GM18520 (cell line): ENCODE results near the gene PNPLA6.

Experiments
- ATAC-seq: cut with Tn5 transposase; IDR thresholded peaks from one replicate; pipeline ENCODE4 v1.9.1; 2021; ENCODE audit not compliant: unreplicated experiment

Gene PNPLA6

DNA sequence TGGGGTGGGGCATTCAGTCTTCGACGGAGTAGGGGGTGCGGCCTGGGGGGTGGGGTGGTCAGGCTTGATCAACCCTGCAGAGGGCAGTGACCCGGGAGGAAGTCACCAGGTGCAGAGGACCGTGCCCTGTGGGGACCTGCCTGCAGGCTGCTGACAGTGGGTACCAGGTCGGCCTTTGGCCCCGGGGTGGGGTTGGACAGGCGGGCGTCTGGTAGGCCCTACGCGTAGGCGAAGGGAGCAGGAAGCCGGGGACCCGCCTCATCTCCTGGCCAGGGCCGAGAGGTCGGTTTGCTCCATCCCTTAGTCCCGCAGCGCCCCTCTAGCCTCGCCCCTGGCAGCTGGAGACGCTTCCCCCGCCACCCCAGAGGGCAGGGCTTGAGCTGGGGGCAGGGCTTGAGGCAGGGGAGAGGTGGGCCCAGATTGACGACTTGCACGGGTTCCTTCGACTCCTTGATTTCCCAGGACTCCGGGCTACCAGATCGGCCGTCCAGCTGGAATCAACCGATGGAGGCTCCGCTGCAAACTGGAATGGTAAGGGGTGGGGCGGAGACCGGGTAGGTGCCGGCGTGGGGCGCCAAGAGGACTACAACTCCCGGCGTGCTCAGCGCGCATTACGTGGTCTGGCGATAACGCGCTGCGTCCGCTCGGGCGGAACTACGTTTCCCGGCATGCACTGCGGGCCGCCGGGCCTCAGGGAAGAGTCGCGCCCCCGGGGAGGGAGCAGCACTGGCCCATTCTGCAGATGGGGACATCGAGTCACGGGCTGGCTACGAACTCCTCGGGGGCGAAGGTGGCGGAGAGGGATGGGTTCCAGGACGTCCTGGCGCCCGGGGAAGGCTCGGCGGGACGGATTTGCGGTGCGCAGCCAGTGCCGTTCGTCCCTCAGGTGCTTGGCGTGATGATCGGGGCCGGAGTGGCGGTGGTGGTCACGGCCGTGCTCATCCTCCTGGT, at the start of gene PNPLA6:
Gene PNPLA6 (plus strand): TSS at position 671 of the 951 bp plus-strand sequence. CDS start 72 bp downstream, at position 743.
- ATAC-seq = peak; percentile 68

DNA sequence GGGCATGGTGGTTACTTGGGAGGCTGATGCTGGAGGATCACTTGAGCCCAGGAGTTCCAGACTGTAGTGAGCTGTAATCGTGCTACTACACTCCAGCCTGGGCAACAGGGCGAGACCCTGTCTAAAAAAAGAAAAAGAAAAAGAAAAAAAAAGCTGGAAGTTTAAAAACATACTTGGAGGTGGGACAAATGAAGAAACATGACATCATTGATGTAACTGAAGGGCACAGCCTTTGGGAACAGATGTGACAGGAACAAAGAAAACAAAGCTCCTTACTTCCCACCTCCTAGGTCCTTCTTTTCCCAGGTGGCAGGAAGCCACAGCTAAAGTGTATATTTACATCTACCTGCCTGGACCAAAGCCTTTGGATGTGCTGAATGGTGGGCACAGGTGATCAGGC, 48.6 kb upstream of the PNPLA6 start:
- ATAC-seq = no peak

DNA sequence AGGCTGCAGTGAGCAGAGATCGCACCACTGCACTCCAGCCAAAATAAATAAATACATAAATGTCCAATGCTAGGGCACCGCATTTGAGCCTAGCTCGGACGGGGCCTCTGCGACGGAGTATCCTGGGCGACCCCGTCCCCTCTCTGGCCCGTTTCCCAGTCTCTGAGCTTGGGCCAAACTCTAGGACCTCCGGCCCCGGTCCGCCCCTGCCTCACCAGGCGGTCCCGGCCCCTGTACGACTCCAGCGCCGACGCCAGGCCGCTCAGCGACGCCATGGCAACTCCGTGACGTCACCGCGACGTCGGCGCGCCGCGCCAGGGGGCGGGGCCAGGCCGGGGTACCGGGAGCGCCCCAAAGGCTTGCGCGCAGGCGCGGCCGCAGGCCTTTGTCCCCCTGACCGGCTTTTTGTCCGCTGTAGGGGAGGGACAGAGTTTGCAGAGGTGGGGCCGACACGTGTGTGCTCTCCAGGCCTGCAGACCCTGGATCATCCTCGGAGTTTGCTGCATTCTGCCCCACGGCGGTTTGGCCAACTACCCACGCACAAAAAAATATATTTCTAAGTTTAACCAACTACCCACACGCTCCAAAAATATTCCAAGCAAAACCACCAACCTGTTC, 46.7 kb upstream of the PNPLA6 start, which contains the start of gene PEX11G:
Gene PEX11G (minus strand): TSS at position 300 of the 618 bp plus-strand sequence. CDS start 25 bp downstream, at position 275.
- ATAC-seq = no peak

DNA sequence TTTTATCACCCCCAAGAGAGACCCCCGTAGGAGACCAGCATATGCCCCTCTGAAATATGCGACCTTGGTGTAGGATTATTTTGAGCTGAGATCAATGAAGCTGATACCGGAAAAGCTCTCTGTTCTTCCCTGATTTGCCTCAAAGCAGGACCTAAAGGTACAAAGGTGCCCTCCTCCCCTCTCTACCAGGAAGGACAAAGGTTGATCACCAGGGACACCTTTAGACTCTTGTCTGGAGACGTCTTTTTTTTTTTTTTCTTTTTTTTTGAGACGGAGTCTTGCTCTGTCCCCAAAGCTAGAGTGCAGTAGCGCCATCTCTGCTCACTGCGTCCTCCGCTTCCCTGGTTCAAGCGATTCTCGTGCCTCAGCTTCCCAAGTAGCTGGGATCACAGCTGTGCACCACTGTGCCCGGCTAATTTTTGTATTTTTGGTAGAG, 45.9 kb upstream of the PNPLA6 start:
- no peak for ATAC-seq

DNA sequence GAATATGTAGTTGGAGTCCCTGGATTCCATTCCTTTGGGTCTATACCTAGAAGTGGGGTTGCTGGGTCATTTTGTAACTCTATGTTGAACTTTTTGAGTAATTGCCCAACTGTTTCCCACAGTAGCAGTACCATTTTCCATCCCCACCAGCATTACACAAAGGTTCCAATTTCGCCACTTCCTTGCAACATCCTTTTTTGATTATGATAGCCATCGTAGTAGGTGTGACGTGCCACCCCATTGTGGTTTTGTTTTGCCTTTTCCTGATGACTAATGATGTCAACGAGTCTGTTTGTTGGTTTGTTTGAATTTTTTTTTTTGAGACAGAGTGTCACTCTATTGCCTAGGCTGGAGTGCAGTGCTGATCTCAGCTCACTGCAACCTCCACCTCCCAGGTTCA, 43.4 kb upstream of the PNPLA6 start:
- no peak for ATAC-seq

DNA sequence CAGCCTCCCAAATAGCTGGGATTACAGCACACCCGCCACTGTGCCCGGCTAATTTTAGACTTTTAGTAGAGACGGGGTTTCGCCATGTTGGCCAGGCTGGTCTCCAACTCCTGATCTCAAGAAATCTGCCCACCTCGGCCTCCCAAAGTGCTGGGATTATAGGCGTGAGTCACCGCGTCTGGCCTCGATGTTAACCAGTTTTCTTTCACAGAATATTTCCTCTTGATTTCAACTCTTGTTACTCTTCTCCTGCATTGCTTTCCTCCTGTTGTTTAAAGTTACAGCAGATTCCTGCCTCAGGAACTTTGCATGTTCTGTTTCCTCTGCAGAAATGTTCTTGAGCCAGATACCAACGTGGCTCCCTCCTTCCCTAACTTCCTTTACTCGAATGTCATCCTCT, 43.0 kb upstream of the PNPLA6 start:
- no peak for ATAC-seq

DNA sequence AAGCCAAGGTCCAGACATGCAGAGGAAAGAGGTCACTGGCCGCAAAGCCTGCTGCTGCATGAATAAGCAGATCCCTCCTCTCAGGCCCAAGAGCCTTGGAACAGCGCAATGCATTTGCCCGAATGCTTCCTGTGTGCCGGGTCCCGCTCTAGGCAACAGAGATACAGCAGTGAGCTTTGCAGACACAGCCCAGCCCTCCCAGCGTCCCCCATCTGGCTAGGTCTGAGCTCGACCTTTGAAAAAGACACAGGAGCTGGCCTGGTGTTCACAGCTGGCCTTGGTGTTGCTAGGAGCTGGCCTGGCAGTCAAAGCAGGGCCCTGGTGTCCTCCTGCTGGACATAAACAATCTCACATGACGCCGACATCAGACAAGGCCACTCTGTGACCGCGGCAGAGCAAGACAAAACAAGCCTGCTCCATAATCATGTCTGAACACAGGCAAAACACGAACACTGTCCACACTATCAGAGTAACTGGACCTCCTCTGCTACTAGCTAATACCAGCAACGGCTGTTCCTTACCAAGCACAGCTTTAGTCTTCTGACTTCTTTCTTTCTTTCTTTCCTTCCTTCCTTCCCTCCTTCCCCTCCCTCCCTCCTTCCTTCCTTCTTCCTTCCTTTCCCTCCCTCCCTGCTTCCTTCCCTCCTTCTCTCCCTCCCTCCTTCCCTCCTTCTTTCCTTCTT, 41.0 kb upstream of the PNPLA6 start:
- no peak for ATAC-seq

DNA sequence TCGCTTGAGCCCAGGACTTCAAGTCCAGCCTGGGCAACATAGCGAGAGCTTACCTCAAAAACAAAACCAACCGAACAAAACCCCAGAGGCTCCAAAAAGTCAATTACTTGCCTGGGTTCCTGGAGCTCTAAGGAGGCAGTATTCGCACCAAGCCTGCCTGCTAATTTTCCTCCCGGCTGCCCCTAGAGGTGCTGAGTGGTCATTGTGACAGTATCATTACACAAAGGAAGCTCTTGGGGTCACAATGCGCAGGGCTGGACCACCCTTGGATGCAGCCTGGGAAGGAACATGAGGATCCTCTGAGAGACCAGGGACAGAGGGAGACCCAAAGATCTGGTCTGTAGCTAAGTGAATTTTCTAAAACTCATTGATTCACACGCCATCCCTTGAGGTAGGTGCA, 38.2 kb upstream of the PNPLA6 start:
- no peak for ATAC-seq

DNA sequence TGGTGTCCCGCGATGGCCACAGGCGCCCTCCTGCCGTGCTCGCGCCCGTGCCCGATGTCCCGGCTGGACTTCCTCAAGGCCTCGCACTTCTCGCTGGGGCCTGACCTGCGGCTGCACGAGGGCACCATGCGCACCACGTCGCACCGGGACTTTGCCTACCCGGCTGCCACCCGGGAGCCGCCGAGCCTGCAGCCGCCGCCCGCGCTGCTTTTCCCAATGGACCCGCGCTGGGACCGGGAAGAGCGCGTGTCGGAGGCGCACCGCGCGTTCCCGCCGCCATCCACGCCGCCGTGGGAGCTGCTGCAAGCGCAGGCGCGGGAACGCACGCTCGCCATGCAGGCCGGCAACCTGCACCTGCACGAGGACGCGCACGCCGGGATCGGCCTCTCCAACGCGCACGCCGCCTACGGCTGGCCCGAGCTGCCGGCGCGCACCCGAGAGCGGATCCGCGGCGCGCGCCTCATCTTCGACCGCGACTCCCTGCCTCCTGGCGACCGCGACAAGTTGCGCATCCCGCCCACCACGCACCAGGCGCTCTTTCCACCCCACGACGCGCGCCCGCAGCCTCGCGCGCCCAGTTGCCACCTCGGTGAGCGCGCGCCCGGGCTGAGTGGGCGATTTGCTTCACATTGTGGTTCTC, 34.6 kb upstream of the PNPLA6 start:
- no peak for ATAC-seq

DNA sequence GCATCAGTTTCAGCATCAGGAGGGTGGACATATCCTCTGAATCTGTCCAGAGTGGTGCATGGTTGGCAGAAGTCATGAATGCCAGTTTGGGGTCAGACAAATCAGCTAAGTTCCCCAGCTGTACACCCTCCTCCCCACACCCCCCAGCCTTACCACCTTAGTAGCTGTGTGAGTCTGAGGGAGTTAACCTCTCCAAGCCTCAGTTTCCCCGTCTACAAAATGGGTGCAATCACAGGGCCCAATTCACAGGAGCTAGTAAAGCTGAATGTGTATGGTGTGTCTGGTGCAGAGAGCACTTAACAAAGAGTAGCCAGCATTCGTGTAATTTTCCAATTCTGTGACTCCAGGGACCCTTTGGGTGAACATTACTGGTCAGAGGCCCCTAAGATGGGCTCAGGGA, 33.0 kb upstream of the PNPLA6 start:
- ATAC-seq = no peak

DNA sequence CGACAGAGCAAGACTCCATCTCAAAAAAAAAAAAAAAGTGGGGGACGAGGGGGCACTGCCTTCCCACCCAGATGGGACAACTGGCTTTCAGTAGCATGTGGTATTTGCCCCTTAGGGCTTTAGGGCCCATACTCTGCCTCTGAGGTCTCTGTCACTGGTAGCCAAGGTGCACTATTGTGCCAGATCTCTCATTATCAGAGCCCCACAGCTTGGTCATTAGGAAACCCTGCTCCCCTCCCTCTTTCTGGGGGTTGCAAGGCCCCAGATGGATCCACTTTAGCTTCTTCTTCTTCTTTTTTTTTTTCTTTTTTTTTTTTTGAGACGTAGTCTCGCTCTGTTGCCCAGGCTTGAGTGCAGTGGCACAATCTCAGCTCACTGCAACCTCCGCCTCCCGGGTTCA, 30.8 kb upstream of the PNPLA6 start:
- no peak for ATAC-seq

DNA sequence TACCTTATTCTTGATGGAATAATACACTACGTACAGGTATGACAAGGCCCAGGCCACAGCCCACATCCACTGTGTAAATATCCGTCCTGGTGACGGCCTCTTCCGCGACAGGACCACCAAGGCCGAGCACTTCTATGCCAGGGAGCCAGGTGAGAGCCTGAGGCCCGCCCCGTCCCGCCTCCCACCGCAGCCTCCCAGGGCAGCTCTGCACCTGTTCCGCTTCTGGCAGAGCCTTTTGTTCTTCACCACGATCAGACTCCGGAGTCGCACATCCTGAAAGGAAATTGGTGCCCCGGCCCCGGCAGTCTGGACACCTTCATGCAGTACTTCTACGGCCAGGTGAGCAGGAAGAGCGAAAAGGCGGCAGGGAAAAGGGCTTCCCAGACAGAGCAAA, 30.2 kb upstream of the PNPLA6 start:
- no peak for ATAC-seq

DNA sequence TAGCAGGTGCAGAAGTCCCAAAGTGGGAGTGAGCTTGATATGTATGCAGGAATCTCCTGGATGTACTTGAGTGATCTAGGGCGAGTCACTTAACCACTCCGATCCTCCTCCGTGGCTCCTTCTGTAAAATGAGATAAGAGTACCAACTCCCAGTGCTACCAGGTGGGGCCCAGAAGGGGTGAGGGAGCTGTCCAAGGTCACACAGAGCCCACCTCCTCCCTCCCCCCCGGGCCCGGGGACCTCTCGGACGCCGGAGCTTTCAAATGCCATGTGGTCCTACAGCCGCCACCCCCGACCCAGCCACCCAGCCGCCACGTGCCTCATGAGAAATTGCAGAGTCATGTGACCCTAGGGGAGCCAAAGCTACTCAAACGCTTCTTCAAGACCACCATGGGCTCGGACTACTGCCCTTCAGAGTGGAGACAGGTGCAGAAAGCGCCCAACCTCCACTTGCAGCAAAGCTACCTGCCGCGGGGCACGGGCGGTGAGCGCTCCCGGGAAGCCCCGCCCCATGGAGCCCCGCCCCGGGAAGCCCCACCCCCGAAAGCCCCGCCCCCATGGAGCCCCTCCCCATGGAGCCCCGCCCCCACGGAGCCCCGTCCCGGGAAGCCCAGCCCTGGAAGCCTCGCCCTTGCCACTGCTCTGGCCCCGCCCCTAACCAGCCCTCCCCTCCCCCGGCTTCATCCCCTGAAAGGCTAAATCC, 29.7 kb upstream of the PNPLA6 start:
- no peak for ATAC-seq

DNA sequence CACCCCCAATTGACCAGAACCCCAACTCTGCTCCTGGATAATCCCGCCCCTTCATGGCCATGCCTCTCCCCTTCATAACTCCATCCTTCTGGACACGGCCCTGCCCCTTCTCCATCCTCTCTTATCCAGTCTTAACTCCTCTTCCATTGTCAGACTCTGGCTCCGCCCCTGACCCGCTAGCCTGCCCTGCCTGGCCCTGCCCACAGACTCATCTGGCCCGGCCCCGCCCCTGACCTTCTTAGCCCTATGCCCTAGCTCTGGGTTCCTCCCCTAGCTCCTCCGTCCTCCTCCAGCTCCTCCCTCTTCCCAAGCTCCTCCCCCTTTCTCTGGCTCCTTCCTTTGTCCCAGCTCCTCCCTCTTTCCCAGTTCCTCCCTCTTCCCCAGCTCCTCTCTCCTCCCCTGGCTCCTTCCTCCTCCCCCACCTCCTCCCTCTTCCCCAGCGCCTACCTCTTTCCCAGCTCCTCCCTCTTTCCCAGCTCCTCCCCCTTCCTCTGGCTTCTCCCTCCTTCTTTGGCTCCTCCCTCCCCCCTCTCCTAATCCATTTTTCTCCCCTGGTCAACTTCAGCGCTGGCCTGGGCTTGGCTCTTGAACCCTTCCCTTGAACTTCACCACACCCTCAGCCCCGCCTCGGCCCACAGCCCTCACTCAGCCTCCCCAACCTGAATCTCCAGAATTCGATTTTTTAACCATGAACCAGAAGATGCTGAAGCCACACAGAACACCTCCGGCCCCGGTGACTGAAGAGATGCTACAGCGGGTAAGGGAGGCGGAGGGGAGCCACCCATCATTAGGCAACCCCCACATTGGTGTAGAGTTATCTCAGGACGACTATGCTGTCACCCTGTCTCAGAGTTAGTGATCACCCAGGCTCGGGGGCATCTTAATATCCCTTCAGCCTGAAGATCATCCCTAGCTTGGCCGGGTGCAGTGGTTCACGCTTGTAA, 28.9 kb upstream of the PNPLA6 start:
- no peak for ATAC-seq

DNA sequence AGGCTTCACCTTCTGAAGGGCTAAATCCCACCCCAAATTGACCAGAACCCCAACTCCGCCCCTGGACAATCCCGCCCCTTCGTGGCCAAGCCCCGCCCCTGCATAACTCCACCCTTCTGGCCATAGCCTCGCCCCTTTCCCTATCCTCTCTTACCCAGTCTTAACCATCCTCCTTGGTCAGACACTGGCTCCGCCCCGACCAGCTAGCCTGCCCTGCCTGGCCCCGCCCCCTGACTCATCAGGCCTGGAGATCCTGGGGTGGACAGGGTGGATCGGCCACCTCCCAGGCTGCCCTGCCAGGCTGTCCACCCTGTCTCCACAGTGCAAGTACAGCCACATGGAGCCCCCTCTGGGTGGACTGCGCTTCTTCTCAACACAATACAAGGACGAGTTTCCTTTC, 27.6 kb upstream of the PNPLA6 start:
- ATAC-seq = no peak

DNA sequence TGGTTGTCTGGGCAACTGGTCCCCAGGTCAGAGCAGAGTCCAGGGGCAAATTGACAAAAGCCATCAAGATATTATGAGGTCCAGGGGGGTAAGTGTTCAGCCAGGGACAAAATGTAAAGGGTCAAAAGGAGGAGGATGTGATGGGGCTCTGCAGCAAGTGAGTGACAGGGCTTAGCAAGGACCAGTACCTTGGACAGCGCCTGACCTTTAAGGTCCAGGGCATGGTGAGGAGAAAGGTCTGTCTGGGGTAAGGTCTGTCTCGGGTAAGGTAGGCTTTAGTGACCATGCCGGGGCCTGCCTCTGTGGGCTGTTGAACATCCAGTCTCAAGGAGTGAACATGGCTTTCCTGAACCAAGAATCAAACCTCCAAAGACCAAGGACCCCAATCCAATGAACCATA, 25.9 kb upstream of the PNPLA6 start:
- no peak for ATAC-seq

DNA sequence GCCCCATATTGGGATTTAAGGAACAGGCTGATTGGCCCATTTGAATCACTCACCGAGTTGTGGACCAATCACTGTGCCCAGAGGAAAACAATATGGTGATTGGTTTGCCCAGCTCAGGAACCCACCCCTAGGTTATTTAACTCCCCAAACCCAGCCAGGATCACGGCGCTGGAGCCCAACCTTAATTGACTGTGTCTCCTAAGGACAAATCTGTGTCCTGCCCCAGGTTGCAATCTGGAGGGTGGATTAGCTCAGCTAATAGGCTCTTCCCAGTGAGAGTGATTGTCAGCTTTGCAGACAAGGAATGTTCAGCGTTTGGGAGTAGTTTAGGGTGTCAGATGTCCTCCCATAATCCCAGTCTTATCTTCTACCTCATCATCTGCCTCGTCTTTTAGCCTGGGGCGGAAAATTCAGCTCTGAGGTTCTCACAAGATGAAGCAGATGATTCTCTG, 23.1 kb upstream of the PNPLA6 start:
- ATAC-seq = no peak

DNA sequence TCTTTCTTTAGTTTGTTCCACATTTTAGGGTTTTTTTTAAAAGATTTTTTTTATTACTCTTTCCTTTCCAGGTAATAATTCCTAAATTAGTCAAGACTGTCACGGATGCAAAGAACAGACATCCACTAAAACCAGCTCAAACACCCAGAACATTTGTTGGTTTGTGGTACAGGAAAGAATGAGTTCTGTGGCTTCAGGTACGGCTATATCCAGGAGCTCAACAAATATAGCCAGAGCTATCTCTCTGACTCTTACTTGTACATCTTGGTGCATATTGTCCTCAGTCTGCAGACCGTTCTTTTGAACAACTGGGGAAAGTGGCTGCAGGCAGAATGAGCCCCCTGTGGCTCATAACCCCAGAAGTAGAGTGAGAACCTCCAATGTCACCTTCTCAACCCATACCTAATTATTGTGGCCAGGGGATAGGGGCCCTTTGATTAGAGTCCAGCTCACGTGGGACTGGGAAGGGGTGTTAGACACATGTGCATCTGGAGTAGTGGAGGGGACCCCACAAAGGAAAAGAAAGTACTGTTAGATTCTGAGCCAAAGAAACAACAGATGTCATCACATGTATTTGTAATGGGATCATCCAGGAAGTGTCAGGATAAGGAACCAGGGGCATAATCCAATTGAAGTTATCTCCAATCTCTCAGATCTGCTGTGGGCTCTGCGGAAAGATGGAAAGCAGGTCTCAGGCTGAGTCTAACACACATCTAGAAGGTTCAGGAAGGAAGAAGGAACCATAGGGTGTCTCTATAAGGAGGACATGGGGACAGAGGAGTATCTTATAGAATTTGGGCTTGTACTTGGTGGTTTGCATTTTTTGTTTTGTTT, 21.5 kb upstream of the PNPLA6 start:
- ATAC-seq = no peak
